ES-I3 (cell line): Measurements from ENCODE around the gene ARID4B.

Source experiments
- H3K36me3 ChIP-seq: 2 replicates; pipeline ENCODE4 v1.6.1; 2013; ENCODE audit warnings: mild to moderate bottlenecking, low read length, control low read depth, moderate library complexity; ENCODE audit not compliant: insufficient read depth
- H3K4me1 ChIP-seq: 2 replicates; pipeline ENCODE4 v1.6.1; 2013; ENCODE audit warnings: mild to moderate bottlenecking, control low read depth, low read length; ENCODE audit not compliant: insufficient read depth
- H3K9ac ChIP-seq: 2 replicates; pipeline ENCODE4 v1.6.1; 2013; ENCODE audit warnings: low read depth, mild to moderate bottlenecking, low read length, moderate library complexity
- H3K9me3 ChIP-seq: 2 replicates; pipeline ENCODE4 v1.6.1; 2013; ENCODE audit warnings: mild to moderate bottlenecking, low read length, moderate library complexity; ENCODE audit not compliant: control insufficient read depth, insufficient read depth

ARID4B gene

DNA sequence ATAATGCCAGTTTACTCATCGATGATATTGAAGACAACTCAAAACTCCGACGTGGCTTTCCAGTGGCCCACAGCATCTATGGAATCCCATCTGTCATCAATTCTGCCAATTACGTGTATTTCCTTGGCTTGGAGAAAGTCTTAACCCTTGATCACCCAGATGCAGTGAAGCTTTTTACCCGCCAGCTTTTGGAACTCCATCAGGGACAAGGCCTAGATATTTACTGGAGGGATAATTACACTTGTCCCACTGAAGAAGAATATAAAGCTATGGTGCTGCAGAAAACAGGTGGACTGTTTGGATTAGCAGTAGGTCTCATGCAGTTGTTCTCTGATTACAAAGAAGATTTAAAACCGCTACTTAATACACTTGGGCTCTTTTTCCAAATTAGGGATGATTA, 14.1 kb upstream of the ARID4B start:
- no peak overlapping the region for H3K9ac ChIP-seq
- no peaks in the 10 kb centered on the region for H3K9me3 ChIP-seq
- H3K4me1 ChIP-seq: no peaks in the 10 kb centered on the region
- H3K36me3 ChIP-seq: peaks cover 4% of the 10 kb centered on the region; the same call in 1 of the 2 replicates

DNA sequence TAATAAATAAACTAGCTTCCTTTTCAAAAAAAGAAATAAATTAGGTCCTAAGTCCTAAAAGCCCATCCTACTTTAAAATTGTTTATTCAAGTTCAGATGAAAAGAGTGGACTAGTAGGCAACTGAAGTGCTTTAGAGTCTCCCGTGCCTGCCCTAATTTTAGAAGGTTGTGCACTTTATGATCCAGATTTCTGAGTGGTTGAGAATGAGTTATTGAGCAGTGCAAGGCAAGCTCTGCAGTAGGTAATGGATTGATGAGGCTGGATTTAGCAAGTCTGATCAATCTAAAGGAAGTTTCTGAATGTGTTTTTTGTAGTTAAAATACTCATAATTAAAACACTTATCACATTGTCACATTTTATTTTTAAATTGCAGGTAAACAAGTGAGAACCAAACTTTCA, 13.4 kb upstream of the ARID4B start:
- Histone ChIP-seq H3K9ac (no peak overlapping the region), H3K9me3 (no peaks in the 10 kb centered on the region), H3K4me1 (no peaks in the 10 kb centered on the region), H3K36me3 (peaks cover 7% of the 10 kb centered on the region; the same call in 1 of the 2 replicates)

DNA sequence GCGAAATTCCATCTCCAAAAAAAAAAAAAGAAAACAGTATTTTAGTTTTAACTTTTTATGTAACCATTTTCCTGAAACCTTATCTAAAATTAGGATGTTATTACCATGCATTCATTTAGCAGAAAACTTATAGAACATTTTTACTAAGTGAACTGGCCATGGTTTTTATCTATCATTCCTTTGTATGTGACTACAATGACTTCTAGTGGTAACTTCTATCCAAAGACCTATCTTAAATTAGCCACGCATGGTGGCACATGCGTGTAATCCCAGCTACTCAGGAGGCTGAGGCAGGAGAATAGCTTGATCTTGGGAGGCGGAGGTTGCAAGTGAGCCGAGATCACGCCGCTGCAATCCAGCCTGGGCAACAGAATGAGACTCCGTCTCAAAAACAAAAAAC, 11.8 kb upstream of the ARID4B start:
- Histone ChIP-seq H3K4me1 (no peaks in the 10 kb centered on the region), H3K36me3 (peaks cover 7% of the 10 kb centered on the region; the same call in 1 of the 2 replicates)

DNA sequence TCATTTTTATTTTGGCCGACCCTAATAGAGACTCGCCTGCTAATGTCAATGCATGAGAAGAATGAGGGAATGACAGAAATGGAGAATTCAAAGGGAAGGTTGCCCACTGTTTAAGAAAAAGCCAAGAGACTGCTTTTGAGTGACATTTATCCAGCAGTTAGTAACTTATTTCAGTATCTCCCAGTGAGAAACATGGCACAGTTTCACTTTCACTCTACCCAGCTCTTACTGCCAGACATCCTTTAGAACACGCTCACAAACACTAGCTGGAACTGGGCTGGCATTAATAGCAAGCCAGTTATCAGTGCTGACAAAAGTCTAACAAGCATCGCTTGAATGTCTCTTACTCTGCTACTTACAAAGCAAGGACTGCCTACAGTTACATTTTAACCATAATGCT, 8.9 kb upstream of the ARID4B start:
- Histone ChIP-seq H3K9ac (no peak overlapping the region), H3K9me3 (no peaks in the 10 kb centered on the region)

More for the DNA sequence above, 11.8 kb upstream of the ARID4B start:
- Histone ChIP-seq H3K9ac (no peak overlapping the region), H3K9me3 (no peaks in the 10 kb centered on the region)

DNA sequence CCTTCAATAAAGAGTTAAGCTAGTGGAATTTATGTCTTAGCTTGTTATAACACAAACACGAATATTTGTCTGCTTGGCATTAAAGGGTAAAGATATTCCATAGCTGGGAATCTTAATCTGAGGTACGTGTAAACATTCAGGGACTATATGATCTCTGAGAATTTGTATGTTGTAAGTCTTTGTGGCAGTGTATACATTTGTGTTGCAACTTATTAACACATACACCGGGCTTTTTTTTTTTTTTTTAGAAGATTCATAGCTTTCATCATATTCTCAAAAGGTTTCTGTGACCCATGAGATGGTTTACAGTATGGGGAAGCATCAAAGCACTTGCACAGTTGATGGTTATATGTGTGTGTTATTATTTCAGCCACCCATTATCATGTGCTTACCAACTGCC, 3.4 kb upstream of the ARID4B start:
- H3K9me3 ChIP-seq: no peaks in the 10 kb centered on the region
- H3K9ac ChIP-seq: peak overlapping the region; percentile 1; the same call in 1 of the 2 replicates
- H3K36me3 ChIP-seq: no peaks in the 10 kb centered on the region
- peaks cover 10% of the 10 kb centered on the region; the same call in 1 of the 2 replicates for H3K4me1 ChIP-seq

More for the DNA sequence above, 8.9 kb upstream of the ARID4B start:
- H3K4me1 ChIP-seq: peaks cover 3% of the 10 kb centered on the region; the same call in 1 of the 2 replicates
- peaks cover 3% of the 10 kb centered on the region; the same call in 1 of the 2 replicates for H3K36me3 ChIP-seq

DNA sequence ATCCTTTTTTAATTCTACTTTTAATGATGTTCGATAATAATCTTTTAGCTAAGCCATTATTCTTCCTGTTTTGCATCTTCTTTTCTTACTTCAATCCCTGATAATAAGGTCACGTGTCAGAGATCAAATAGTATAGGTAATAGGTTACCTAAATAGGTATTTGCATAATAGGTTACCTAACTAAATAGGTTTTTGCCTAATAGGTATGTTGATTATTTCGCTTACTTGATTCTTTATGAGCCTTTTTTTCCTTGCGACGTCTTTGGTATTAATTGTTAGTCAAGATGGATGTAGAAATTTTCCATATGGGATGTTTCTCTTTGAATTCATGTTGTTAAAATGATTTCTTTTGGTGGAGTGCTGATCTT, 2.9 kb upstream of the ARID4B start:
- no peaks in the 10 kb centered on the region for H3K9me3 ChIP-seq
- peak overlapping the region; percentile 75; the same call in 1 of the 2 replicates for H3K9ac ChIP-seq

DNA sequence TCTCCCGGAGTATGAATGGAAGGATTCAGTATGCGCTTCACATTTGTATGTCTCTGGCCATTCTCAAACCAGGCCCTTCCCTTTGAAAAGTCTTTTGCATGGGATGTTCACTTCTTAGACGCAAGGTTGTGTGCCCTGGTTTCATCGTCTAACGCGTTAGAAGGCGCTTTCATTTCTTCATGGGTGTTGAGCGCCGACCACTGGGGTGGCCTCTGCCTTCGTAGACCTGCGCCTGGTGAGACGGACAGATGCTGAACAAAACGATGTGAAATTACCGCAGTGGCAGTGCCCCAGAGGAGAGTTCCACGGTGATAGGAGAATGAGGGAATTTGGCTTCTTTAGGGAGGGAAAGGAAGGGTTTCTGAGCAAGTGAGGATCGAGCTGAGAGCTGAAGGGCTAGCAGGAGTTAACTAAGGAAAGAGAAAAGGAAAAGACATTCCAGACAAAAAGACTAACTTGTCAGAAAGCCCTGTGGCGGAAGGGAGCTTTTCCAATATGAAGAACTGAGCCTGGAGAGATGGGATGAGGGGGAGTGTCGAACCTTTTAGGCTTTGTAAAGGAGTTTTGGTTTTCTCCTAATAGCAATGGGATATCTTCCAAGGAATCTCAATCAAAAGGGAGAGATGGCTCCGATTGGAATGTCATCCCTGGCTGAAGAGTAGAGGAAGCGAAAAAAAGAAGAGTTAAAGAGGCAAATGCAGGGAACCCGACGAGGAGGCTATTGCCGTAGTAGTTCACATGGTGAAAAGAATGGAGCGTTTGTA, 1.3 kb upstream of the ARID4B start:
- H3K36me3 ChIP-seq: no peaks in the 10 kb centered on the region
- peak overlapping the region; percentile 75 for H3K9ac ChIP-seq
- peaks cover 19% of the 10 kb centered on the region; the same call in 1 of the 2 replicates for H3K4me1 ChIP-seq
- no peaks in the 10 kb centered on the region for H3K9me3 ChIP-seq

More for the DNA sequence above, 2.9 kb upstream of the ARID4B start:
- Histone ChIP-seq H3K4me1 (peaks cover 13% of the 10 kb centered on the region; the same call in 1 of the 2 replicates), H3K36me3 (no peaks in the 10 kb centered on the region)

DNA sequence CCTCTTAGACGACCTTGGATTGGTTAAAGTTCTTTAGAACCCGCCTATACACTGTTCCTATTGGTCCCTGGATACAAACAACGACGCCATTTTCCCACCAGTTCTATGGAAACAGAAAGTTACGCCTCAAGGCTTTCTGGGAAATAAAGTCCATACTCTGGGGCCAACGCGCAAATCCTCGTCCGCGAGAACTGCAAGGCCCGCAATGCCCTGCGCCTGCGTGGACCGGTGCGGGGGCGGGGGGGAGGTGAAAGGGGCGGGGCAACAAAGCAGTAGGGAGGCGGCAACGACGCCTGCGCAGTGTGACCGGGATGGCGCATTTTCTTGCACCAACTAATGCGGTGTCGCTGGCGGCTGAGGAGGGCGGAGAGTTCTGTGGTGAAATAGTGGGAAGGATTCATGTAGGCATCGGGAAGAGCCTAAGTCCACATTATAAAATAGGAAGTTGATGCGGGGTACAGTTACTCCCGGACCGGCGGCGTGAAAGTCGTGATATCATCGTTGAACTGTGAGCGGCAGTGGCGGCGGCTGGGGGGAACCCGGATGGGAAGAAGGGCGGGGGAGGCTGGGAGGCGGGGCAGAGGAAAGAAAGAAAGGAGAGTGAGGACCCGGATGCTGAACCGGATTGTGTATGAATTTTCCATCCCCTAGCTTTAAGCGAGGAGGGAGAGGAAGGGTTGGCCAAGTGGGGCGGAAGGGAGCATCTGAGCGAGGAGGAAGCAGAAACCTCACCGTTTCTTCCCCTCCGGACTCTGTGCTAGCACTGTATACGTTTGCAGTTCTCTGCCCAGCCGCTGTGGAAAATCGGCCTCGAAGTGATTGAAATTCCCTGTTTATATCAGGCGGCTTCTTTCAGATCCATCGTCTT, 526 bp upstream of the ARID4B start, which contains the start of gene GGPS1:
GGPS1 (plus strand) TSS at position 300 of the 868 bp plus-strand sequence. CDS start 6,695 bp downstream, outside the sequence.
- Histone ChIP-seq H3K36me3 (no peaks in the 10 kb centered on the region), H3K4me1 (peaks cover 19% of the 10 kb centered on the region; the same call in 1 of the 2 replicates), H3K9ac (peak within 1 kb of the TSS; percentile 78), H3K9me3 (no peaks in the 10 kb centered on the region)

DNA sequence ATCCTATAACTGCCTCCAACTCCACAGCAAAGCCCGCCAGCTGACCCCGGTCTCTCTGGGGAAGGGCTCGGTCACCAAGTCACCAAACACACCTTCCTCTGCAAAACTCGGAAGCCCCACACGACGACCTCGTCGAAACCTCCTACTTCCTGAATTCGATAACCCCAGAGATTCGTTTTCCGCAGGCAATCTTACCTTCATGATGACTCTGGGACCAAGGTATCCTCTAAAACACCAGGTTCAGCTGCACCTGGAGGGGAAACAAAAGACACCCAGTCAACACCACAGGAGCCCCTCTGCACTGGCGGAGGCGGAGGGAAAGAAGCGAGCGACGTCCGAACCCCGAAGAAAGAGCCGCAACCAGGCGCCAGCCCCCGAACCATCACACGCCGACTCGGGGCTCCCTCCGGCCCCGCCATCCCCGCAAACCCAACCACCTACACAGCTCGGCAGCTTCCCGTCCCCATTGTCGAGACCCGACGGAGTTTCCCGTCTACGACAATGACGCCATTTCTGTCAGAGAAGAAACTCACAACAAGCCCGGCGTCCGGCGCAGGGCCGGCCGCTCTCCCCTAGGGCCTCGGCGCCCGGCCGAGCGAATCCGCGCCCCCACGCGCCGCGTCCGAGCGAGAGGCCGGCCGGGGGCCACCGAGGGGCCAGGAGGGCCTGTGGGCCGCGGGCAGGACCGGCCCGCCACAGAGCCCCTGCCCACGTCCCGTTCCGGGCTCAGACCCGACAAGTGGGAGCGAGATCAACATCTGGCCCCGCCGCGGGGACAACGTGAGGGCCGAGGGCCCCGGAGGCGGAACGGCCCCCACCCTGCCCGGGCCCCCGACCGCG, 1.0 kb downstream of the ARID4B start:
- Histone ChIP-seq H3K9me3 (no peaks in the 10 kb centered on the region), H3K36me3 (0 out of 2 replicates have a peak, but pooled peaks cover 4% of the 10 kb centered on the region), H3K4me1 (peaks cover 16% of the 10 kb centered on the region; the same call in 1 of the 2 replicates), H3K9ac (peak overlapping the region; percentile 78)

DNA sequence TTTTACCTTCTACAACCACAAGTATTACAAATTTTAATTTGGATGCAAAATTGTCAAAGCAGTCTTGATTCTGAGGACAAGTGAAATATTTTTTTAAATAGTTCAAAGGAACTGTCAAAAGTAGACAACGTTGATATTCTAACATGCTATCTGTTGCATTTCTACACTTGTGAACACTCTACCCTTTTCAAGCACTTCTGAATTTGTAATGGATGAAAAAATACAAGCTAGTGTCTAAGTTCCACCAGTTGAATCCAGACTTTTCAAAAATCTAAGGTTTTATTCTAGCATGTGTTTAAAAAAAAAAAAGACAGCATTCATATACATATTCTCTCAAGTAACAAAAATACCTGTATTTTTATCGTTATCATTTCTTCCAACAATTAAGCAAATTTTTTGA, 2.1 kb downstream of the ARID4B start:
- Histone ChIP-seq H3K36me3 (0 out of 2 replicates have a peak, but pooled peaks cover 6% of the 10 kb centered on the region), H3K4me1 (0 out of 2 replicates have a peak, but pooled peaks cover 9% of the 10 kb centered on the region), H3K9me3 (no peaks in the 10 kb centered on the region), H3K9ac (peak overlapping the region; percentile 78)

DNA sequence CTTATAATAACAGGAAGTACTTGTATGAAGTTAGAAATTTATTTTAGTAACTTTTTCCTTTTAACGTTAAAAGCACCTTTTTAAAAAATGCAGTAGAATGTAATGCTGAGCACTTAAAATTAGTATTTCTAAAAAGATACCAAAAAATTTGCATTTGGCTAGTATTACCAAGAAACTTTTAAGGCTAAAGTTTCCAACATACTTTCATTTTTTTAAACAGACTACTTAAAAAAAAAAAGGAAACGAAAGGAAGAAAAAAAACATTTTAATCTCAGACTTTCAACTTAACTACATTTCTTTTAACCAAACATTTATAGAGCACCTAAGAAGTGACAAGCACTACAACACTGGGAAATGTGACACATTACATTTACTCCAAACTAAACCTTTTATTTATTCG, 2.8 kb downstream of the ARID4B start:
- 0 out of 2 replicates have a peak, but pooled peaks cover 9% of the 10 kb centered on the region for H3K36me3 ChIP-seq
- H3K9me3 ChIP-seq: no peaks in the 10 kb centered on the region
- H3K4me1 ChIP-seq: 0 out of 2 replicates have a peak, but pooled peaks cover 9% of the 10 kb centered on the region
- H3K9ac ChIP-seq: no peak overlapping the region

DNA sequence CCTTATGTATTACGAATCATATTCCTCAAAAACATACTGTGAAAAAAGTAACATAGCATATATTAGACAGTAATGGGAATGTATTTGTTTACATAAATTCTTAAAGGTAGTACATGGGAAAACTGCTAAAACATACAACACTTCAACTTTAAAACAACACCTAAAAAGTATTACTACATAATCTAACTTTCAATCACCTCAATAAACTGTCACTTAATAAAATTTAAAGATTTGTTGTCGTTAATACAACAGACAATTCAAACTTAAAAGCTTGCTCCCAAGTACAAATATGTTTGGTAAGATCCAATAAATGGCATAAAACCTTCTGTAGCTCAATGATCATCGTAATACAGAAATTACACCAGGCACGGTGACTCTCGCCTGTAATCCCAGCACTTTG, 3.7 kb downstream of the ARID4B start:
- no peak overlapping the region for H3K9ac ChIP-seq
- H3K36me3 ChIP-seq: peaks cover 11% of the 10 kb centered on the region; the same call in 1 of the 2 replicates
- H3K4me1 ChIP-seq: 0 out of 2 replicates have a peak, but pooled peaks cover 9% of the 10 kb centered on the region
- no peaks in the 10 kb centered on the region for H3K9me3 ChIP-seq

DNA sequence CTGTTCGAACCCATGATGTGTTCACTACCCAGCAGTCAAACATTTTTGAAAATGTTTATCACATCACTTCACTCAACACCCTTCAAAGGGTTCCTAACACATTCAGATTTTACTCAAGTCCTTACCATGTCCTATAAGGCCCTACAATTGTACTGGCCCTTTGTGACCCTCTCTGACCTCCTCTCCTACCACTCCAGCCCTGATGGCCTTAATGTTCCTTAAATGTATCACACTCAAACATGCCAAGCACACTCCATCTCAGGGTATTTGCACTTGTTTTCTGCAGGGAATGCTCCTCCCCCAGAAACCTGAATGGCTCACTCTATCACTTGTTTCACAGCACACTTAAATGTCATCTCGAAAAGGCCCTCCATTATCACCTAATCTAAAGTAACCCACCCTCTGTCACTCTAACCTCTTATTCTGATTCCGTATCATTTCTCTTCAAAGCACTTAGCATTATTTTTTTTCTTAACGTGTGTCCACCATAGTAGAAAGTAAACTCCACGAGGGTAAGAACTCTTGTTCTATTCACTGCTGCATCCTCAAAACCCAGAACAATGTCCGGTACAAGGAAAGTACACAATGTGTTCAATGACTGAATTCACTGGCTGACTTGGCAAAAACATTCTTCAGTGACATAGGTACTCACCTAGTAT, 7.3 kb downstream of the ARID4B start:
- peaks cover 13% of the 10 kb centered on the region; the same call in 1 of the 2 replicates for H3K36me3 ChIP-seq
- no peak overlapping the region for H3K9ac ChIP-seq
- 0 out of 2 replicates have a peak, but pooled peaks cover 3% of the 10 kb centered on the region for H3K4me1 ChIP-seq
- H3K9me3 ChIP-seq: no peaks in the 10 kb centered on the region
